Liver (tissue), 9 donors: ENCODE data around the gene ALG13. TPM values are rescaled to one million over a fixed set of nuclear protein-coding genes. Genes with fewer than 3 reads are reported as not detected.

ENCODE experiments used
- DNase-seq: peaks from one replicate; pipeline ENCODE4 v3.0.0-alpha.2; 2017; ENCODE audit warnings: low spot score
- H3K27ac ChIP-seq, 2 donors: one replicate each; pipeline ENCODE4 v1.7.0; 2013; ENCODE audit warnings: inconsistent platforms in 2 of 2, low read length in 2 of 2, control low read depth in 1 of 2, low read depth in 1 of 2, mild to moderate bottlenecking in 1 of 2
- H3K27me3 ChIP-seq, 4 donors: one replicate each; pipeline versions ENCODE4 v1.6.1 to v1.7.0; 2013; ENCODE audit warnings: low read length in 3 of 4, inconsistent platforms in 1 of 4, mild to moderate bottlenecking in 1 of 4, moderate library complexity in 1 of 4; ENCODE audit not compliant: control insufficient read depth in 4 of 4, insufficient read depth in 4 of 4
- H3K36me3 ChIP-seq, 4 donors: one replicate each; pipeline versions ENCODE4 v1.6.1 to v1.7.0; 2013; ENCODE audit warnings: low read length in 3 of 4, mild to moderate bottlenecking in 3 of 4, low read depth in 1 of 4, moderate library complexity in 1 of 4; ENCODE audit not compliant: control insufficient read depth in 4 of 4, insufficient read depth in 3 of 4
- H3K4me1 ChIP-seq, 4 donors: one replicate each; pipeline versions ENCODE4 v1.6.1 to v1.7.0; 2013; ENCODE audit warnings: low read length in 3 of 4, mild to moderate bottlenecking in 3 of 4, moderate library complexity in 1 of 4; ENCODE audit not compliant: control insufficient read depth in 4 of 4, insufficient read depth in 4 of 4
- H3K4me3 ChIP-seq, 3 donors: one replicate each; pipeline versions ENCODE4 v1.6.1 to v1.7.0; 2013; ENCODE audit warnings: low read length in 3 of 3, control low read depth in 1 of 3, low read depth in 1 of 3, mild to moderate bottlenecking in 1 of 3
- H3K9ac ChIP-seq, 2 donors: one replicate each; pipeline ENCODE4 v1.7.0; 2013; ENCODE audit warnings: low read length in 2 of 2, mild to moderate bottlenecking in 2 of 2, moderate library complexity in 2 of 2, control low read depth in 1 of 2, low read depth in 1 of 2
- H3K9me3 ChIP-seq, 4 donors: one replicate each; pipeline versions ENCODE4 v1.6.1 to v1.7.0; 2013; ENCODE audit warnings: low read length in 3 of 4; ENCODE audit not compliant: control insufficient read depth in 4 of 4
- ATF3 ChIP-seq: IDR thresholded peaks from 2 replicates; pipeline ENCODE4 v1.6.1; 2016; ENCODE audit warnings: antibody characterized with exemption
- EGR1 ChIP-seq, 2 donors: IDR thresholded peaks; 2 replicates each; pipeline ENCODE4 v1.6.1; 2016 to 2018; ENCODE audit warnings: antibody characterized with exemption in 2 of 2, low read depth in 2 of 2
- FOXA1 ChIP-seq: IDR thresholded peaks from 2 replicates; pipeline ENCODE4 v1.6.1; 2016; ENCODE audit warnings: antibody characterized with exemption
- FOXA2 ChIP-seq: IDR thresholded peaks from 2 replicates; pipeline ENCODE4 v1.6.1; 2016; ENCODE audit warnings: antibody characterized with exemption
- HNF4A ChIP-seq, 2 donors: conservative IDR thresholded peaks; 2 replicates each; pipeline ENCODE4 v1.6.1; 2016; ENCODE audit warnings: antibody characterized with exemption in 2 of 2, mild to moderate bottlenecking in 2 of 2
- HNF4G ChIP-seq: IDR thresholded peaks from 2 replicates; pipeline ENCODE4 v1.6.1; 2016; ENCODE audit warnings: antibody characterized with exemption
- JUND ChIP-seq, 2 donors: IDR thresholded peaks; 2 replicates each; pipeline ENCODE4 v1.6.1; 2016; ENCODE audit warnings: antibody characterized with exemption in 2 of 2
- MAX ChIP-seq: IDR thresholded peaks from 2 replicates; pipeline ENCODE4 v1.6.1; 2016; ENCODE audit warnings: antibody characterized with exemption
- NR2F2 ChIP-seq: IDR thresholded peaks from 2 replicates; pipeline ENCODE4 v1.6.1; 2016; ENCODE audit warnings: antibody characterized with exemption
- RAD21 ChIP-seq, 2 donors: IDR thresholded peaks; 2 replicates each; pipeline ENCODE4 v1.6.1; 2016; ENCODE audit warnings: antibody characterized with exemption in 2 of 2, mild to moderate bottlenecking in 2 of 2
- RXRA ChIP-seq, 2 donors: IDR thresholded peaks; 2 replicates each; pipeline ENCODE4 v1.6.1; 2017 to 2018; ENCODE audit warnings: antibody characterized with exemption in 2 of 2, mild to moderate bottlenecking in 1 of 2
- SP1 ChIP-seq: IDR thresholded peaks from 2 replicates; pipeline ENCODE4 v1.6.1; 2018; ENCODE audit warnings: antibody characterized with exemption, mild to moderate bottlenecking
- TAF1 ChIP-seq: conservative IDR thresholded peaks from 2 replicates; pipeline ENCODE4 v1.6.1; 2016; ENCODE audit warnings: antibody characterized with exemption, mild to moderate bottlenecking
- YY1 ChIP-seq: IDR thresholded peaks from 2 replicates; pipeline ENCODE4 v1.6.1; 2016; ENCODE audit warnings: antibody characterized with exemption, mild to moderate bottlenecking
- ZBTB33 ChIP-seq: IDR thresholded peaks from 2 replicates; pipeline ENCODE4 v1.6.1; 2016; ENCODE audit warnings: antibody characterized with exemption
- WGBS: extraction: QIAGEN DNeasy Blood & Tissue Kit; methylation state at CpG from one replicate; pipeline ENCODE4 v1.1.7; 2013; 5-methylcytosine and 5-hydroxymethylcytosine counted together
- polyA plus RNA-seq, 2 donors: library from polyadenylated mRNA; stranded (reverse) in 1 of 2; unstranded in 1 of 2; fragments of 200-250 nt in 1 of 2; fragments of >200 nt in 1 of 2; fragmentation: Nextera tagmentation in 1 of 2; extraction: Ambion mirVana in 1 of 2; gene quantifications; one replicate each; pipeline versions ENCODE4 v1.2.1 to v1.2.3, GENCODE V29; 2013 to 2015
- total RNA-seq, 2 donors: library from RNA; depleted of rRNA; stranded (reverse); fragments of >200 nt; gene quantifications; one replicate each; pipeline ENCODE4 v1.2.3, GENCODE V29; 2014
- TF ChIP-seq, protein P1 (sequence below): fragments of 150-350 bp; IDR thresholded peaks from 2 replicates; pipeline ENCODE4 v1.5.1; 2017; ENCODE audit warnings: improper control_type of control experiment, low read depth, low read length; ENCODE audit not compliant: missing input control
- TF ChIP-seq, protein P2 (sequence below): IDR thresholded peaks from 2 replicates; pipeline ENCODE4 v1.6.1; 2016; ENCODE audit warnings: antibody characterized with exemption, mild to moderate bottlenecking
- donor health status: healthy.
- donor health status: healthy.
- donor health status: healthy.
- donor health status: healthy.
- donor health status: healthy.

Gene ALG13
- total and polyA plus RNA-seq, 4 donors = 21.1 to 37.1 (median 29.7) TPM

DNA sequence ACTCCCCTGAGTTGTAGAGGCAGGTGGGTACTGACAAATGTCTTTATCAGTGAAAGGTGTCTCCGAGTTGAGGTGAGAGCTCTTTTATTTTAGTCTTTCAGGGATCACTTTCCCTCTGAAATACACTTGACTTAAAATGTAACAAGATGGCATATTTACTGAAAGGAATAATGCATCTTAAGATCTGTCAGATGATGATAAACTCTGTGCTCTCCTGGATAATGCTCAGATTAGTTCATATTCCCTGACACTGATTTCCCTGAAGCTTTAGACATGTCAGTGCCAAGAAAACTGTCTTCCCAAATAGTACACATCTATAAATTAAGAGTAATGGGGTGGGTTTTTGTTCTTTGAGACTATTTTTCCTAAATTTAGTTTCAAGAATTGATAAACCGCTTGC lies 75.5 kb downstream of the ALG13 start:
- Histone ChIP-seq H3K4me3 (no peak overlapping the region), H3K36me3 (peaks cover 0 to 3% (median under 1%) of the 10 kb centered on the region in 4 donors), H3K27ac (no peak overlapping the region), H3K4me1 (no peaks in the 10 kb centered on the region), H3K9ac (no peak overlapping the region), H3K27me3 (no peaks in the 10 kb centered on the region), H3K9me3 (no peaks in the 10 kb centered on the region)
- no peak for DNase-seq
- TF ChIP-seq NR2F2 (no peak), MAX (no peak), JUND (IDR thresholded peaks at IDR 0.05) (no peak), FOXA2 (no peak), FOXA1 (no peak), HNF4G (no peak), TAF1 (no peak), EGR1 (IDR thresholded peaks at IDR 0.05; ENCODE audit: low read depth in 2 of 2) (no peak), RAD21 (IDR thresholded peaks at IDR 0.05) (no peak), ATF3 (no peak), HNF4A (conservative IDR thresholded peaks at IDR 0.05) (no peak), YY1 (no peak), RXRA (IDR thresholded peaks at IDR 0.05) (no peak), SP1 (no peak)
- TF ChIP-seq, protein P1, sequence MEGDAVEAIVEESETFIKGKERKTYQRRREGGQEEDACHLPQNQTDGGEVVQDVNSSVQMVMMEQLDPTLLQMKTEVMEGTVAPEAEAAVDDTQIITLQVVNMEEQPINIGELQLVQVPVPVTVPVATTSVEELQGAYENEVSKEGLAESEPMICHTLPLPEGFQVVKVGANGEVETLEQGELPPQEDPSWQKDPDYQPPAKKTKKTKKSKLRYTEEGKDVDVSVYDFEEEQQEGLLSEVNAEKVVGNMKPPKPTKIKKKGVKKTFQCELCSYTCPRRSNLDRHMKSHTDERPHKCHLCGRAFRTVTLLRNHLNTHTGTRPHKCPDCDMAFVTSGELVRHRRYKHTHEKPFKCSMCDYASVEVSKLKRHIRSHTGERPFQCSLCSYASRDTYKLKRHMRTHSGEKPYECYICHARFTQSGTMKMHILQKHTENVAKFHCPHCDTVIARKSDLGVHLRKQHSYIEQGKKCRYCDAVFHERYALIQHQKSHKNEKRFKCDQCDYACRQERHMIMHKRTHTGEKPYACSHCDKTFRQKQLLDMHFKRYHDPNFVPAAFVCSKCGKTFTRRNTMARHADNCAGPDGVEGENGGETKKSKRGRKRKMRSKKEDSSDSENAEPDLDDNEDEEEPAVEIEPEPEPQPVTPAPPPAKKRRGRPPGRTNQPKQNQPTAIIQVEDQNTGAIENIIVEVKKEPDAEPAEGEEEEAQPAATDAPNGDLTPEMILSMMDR = no peak
- TF ChIP-seq, protein P2, sequence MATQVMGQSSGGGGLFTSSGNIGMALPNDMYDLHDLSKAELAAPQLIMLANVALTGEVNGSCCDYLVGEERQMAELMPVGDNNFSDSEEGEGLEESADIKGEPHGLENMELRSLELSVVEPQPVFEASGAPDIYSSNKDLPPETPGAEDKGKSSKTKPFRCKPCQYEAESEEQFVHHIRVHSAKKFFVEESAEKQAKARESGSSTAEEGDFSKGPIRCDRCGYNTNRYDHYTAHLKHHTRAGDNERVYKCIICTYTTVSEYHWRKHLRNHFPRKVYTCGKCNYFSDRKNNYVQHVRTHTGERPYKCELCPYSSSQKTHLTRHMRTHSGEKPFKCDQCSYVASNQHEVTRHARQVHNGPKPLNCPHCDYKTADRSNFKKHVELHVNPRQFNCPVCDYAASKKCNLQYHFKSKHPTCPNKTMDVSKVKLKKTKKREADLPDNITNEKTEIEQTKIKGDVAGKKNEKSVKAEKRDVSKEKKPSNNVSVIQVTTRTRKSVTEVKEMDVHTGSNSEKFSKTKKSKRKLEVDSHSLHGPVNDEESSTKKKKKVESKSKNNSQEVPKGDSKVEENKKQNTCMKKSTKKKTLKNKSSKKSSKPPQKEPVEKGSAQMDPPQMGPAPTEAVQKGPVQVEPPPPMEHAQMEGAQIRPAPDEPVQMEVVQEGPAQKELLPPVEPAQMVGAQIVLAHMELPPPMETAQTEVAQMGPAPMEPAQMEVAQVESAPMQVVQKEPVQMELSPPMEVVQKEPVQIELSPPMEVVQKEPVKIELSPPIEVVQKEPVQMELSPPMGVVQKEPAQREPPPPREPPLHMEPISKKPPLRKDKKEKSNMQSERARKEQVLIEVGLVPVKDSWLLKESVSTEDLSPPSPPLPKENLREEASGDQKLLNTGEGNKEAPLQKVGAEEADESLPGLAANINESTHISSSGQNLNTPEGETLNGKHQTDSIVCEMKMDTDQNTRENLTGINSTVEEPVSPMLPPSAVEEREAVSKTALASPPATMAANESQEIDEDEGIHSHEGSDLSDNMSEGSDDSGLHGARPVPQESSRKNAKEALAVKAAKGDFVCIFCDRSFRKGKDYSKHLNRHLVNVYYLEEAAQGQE = no peak
- WGBS = over 99% methylated on average over 2 of the region's 2 CpGs

- Histone ChIP-seq H3K27ac (no peak overlapping the region), H3K9ac (no peak overlapping the region), H3K4me1 (no peaks in the 10 kb centered on the region), H3K36me3 (peaks cover 0 to 2% (median 0%) of the 10 kb centered on the region in 4 donors), H3K4me3 (no peak overlapping the region), H3K27me3 (no peaks in the 10 kb centered on the region), H3K9me3 (no peaks in the 10 kb centered on the region)
- TF ChIP-seq FOXA1 (no peak), ZBTB33 (no peak), RXRA (IDR thresholded peaks at IDR 0.05) (no peak), HNF4A (conservative IDR thresholded peaks at IDR 0.05) (no peak), RAD21 (IDR thresholded peaks at IDR 0.05) (no peak), MAX (no peak), NR2F2 (no peak), FOXA2 (no peak), EGR1 (IDR thresholded peaks at IDR 0.05; ENCODE audit: low read depth in 2 of 2) (no peak), YY1 (no peak)
- TF ChIP-seq, protein P2 = no peak
- no peak for DNase-seq
- WGBS = 97% methylated on average over 2 of the region's 2 CpGs
Observed at GRCh38 chrX:111759686-111760085, 78.7 kb downstream of the ALG13 start.
